G401.6 (cell line): Measurements from ENCODE around the gene C22orf42.
"Not testable (repeated sequence)": the region's sequence is repeated elsewhere in the genome, so short reads cannot be mapped to it uniquely, and the experiment has no call there.

Experiments used
- FAIRE-seq: peaks from 2 replicates; lab custom pipeline; 2012; peaks lifted over from hg19 to GRCh38; lab: Jason Lieb, UNC

The C22orf42 gene

GRCh38 chr22:32185821-32186220 lies 26.7 kb upstream of the C22orf42 start:
- FAIRE-seq: no peak

- no peak for FAIRE-seq
These were observed 24.5 kb upstream of the C22orf42 start for GRCh38 chr22:32183625-32184024.

- no peak for FAIRE-seq
These were observed 21.9 kb upstream of the C22orf42 start for GRCh38 chr22:32181043-32181442.

GRCh38 chr22:32177221-32177765 lies 18.2 kb upstream of the C22orf42 start:
- no peak for FAIRE-seq

GRCh38 chr22:32175683-32176644 lies 16.9 kb upstream of the C22orf42 start:
- no peak for FAIRE-seq

GRCh38 chr22:32175115-32175514 lies 16.0 kb upstream of the C22orf42 start:
- FAIRE-seq: no peak

- no peak for FAIRE-seq
These were observed 6.6 kb upstream of the C22orf42 start for GRCh38 chr22:32165681-32166080.

- no peak for FAIRE-seq
These were observed 5.2 kb upstream of the C22orf42 start for GRCh38 chr22:32164075-32164860.

GRCh38 chr22:32160411-32160810 lies 1.3 kb upstream of the C22orf42 start:
- FAIRE-seq: not testable (repeated sequence)

- not testable (repeated sequence) for FAIRE-seq
These were observed 1.5 kb downstream of the C22orf42 start for GRCh38 chr22:32157632-32158031.

- FAIRE-seq: not testable (repeated sequence)
These were observed 4.4 kb downstream of the C22orf42 start for GRCh38 chr22:32154727-32155126.

GRCh38 chr22:32151641-32152040 lies 7.5 kb downstream of the C22orf42 start:
- not testable (repeated sequence) for FAIRE-seq

- not testable (repeated sequence) for FAIRE-seq
These were observed 8.5 kb downstream of the C22orf42 start for GRCh38 chr22:32150647-32151046.

- not testable (repeated sequence) for FAIRE-seq
These were observed 10.7 kb downstream of the C22orf42 start for GRCh38 chr22:32148372-32148771.

GRCh38 chr22:32147128-32147527 lies 12.0 kb downstream of the C22orf42 start:
- not testable (repeated sequence) for FAIRE-seq

GRCh38 chr22:32144496-32145274 lies 14.4 kb downstream of the C22orf42 start:
- FAIRE-seq: no peak

- FAIRE-seq: no peak
These were observed 16.5 kb downstream of the C22orf42 start for GRCh38 chr22:32142600-32142999.

- FAIRE-seq: not testable (repeated sequence)
These were observed 18.4 kb downstream of the C22orf42 start for GRCh38 chr22:32140688-32141087.

GRCh38 chr22:32138576-32138975 lies 20.5 kb downstream of the C22orf42 start:
- FAIRE-seq: not testable (repeated sequence)

- not testable (repeated sequence) for FAIRE-seq
These were observed 21.3 kb downstream of the C22orf42 start for GRCh38 chr22:32137731-32138324.

GRCh38 chr22:32136881-32137280 lies 22.2 kb downstream of the C22orf42 start:
- FAIRE-seq: not testable (repeated sequence)
